Mesodermal cell (in vitro differentiated cells): ENCODE data around the gene BICD1.

Source experiments
- H3K27ac ChIP-seq: 2 replicates; pipeline ENCODE4 v1.7.0; 2013; ENCODE audit warnings: mild to moderate bottlenecking, low read depth, low read length, moderate library complexity; ENCODE audit not compliant: severe bottlenecking
- H3K36me3 ChIP-seq: 2 replicates; pipeline ENCODE4 v1.7.1; 2013; ENCODE audit warnings: mild to moderate bottlenecking, low read length, moderate library complexity; ENCODE audit not compliant: control insufficient read depth, insufficient read depth
- H3K4me1 ChIP-seq: one replicate; pipeline ENCODE4 v1.7.1; 2013; ENCODE audit warnings: mild to moderate bottlenecking, low read length; ENCODE audit not compliant: insufficient read depth, control insufficient read depth, poor library complexity, severe bottlenecking
- H3K4me3 ChIP-seq: 2 replicates; pipeline ENCODE4 v1.7.0; 2013; ENCODE audit warnings: low read length, control low read depth, mild to moderate bottlenecking; ENCODE audit not compliant: insufficient read depth, poor library complexity, severe bottlenecking; ENCODE audit errors: extremely low read depth
- H3K9me3 ChIP-seq: 2 replicates; pipeline ENCODE4 v1.7.1; 2013; ENCODE audit warnings: mild to moderate bottlenecking, low read length, moderate library complexity; ENCODE audit not compliant: control insufficient read depth
- WGBS, 2 experiments: methylation state at CpG; one replicate each; pipeline ENCODE4 v1.1.5; 2013; ENCODE audit warnings: missing lambda C conversion rate in 2 of 2; ENCODE audit not compliant: insufficient coverage in 2 of 2; 5-methylcytosine and 5-hydroxymethylcytosine counted together

The BICD1 gene

GRCh38 chr12:32303174-32303549 lies 196.5 kb downstream of the BICD1 start:
- 90 to 96% methylated on average over 3 of the region's 5 CpGs for WGBS, 2 experiments
- Histone ChIP-seq H3K9me3 (no peaks in the 10 kb centered on the region), H3K36me3 (peaks cover 21% of the 10 kb centered on the region)

GRCh38 chr12:32305163-32305562 lies 198.5 kb downstream of the BICD1 start:
- Histone ChIP-seq H3K9me3 (no peaks in the 10 kb centered on the region), H3K36me3 (peaks cover 23% of the 10 kb centered on the region), H3K4me1 (peaks cover 5% of the 10 kb centered on the region), H3K4me3 (no peak overlapping the region), H3K27ac (no peak overlapping the region)
- no CpG with 5 or more reads among the region's 1 CpG for WGBS, 2 experiments

More at GRCh38 chr12:32303174-32303549, 196.5 kb downstream of the BICD1 start:
- Histone ChIP-seq H3K4me1 (peaks cover 5% of the 10 kb centered on the region), H3K27ac (no peak overlapping the region), H3K4me3 (no peak overlapping the region)

- H3K9me3 ChIP-seq, result no peaks in the 10 kb centered on the region
- H3K36me3 ChIP-seq, result peaks cover 26% of the 10 kb centered on the region
- no peak overlapping the region for H3K27ac ChIP-seq
- no peak overlapping the region for H3K4me3 ChIP-seq
- H3K4me1 ChIP-seq, result peaks cover 8% of the 10 kb centered on the region
- 83% methylated on average over 1 of the region's 3 CpGs; no CpG with 5 or more reads in 1 of the 2 experiments for WGBS, 2 experiments
Observed at GRCh38 chr12:32307326-32307725, 200.7 kb downstream of the BICD1 start.

GRCh38 chr12:32309811-32310736 lies 203.4 kb downstream of the BICD1 start:
- Histone ChIP-seq H3K4me3 (no peak overlapping the region), H3K36me3 (peaks cover 15% of the 10 kb centered on the region), H3K9me3 (no peaks in the 10 kb centered on the region), H3K27ac (peak overlapping the region; percentile 59), H3K4me1 (peaks cover 8% of the 10 kb centered on the region)
- 93% methylated on average over 3 to 8 of the region's 10 CpGs for WGBS, 2 experiments

GRCh38 chr12:32312049-32312670 lies 205.5 kb downstream of the BICD1 start:
- peak overlapping the region; percentile 92 for H3K27ac ChIP-seq
- peaks cover 8% of the 10 kb centered on the region for H3K4me1 ChIP-seq
- no CpG with 5 or more reads among the region's 2 CpGs for WGBS, 2 experiments
- no peak overlapping the region for H3K4me3 ChIP-seq
- H3K9me3 ChIP-seq, result no peaks in the 10 kb centered on the region
- peaks cover 5% of the 10 kb centered on the region for H3K36me3 ChIP-seq

- H3K27ac ChIP-seq, result no peak overlapping the region
- peaks cover 2% of the 10 kb centered on the region for H3K36me3 ChIP-seq
- no peaks in the 10 kb centered on the region for H3K4me1 ChIP-seq
- no peak overlapping the region for H3K4me3 ChIP-seq
- no peaks in the 10 kb centered on the region for H3K9me3 ChIP-seq
- WGBS, 2 experiments, result 57 to 70% methylated on average over 6 to 7 of the region's 7 CpGs
Observed at GRCh38 chr12:32322354-32322753, 215.7 kb downstream of the BICD1 start.

GRCh38 chr12:32331133-32331532 lies 224.5 kb downstream of the BICD1 start:
- Histone ChIP-seq H3K4me1 (peaks cover 22% of the 10 kb centered on the region), H3K36me3 (peaks cover 30% of the 10 kb centered on the region), H3K9me3 (no peaks in the 10 kb centered on the region), H3K4me3 (no peak overlapping the region), H3K27ac (peak overlapping the region; percentile 83)
- 100% methylated on average over 2 of the region's 2 CpGs; no CpG with 5 or more reads in 1 of the 2 experiments for WGBS, 2 experiments

GRCh38 chr12:32332446-32332845 lies 225.8 kb downstream of the BICD1 start:
- peaks cover 29% of the 10 kb centered on the region for H3K36me3 ChIP-seq
- H3K9me3 ChIP-seq, result no peaks in the 10 kb centered on the region
- no peak overlapping the region for H3K4me3 ChIP-seq
- H3K27ac ChIP-seq, result peak overlapping the region; percentile 47
- H3K4me1 ChIP-seq, result peaks cover 22% of the 10 kb centered on the region
- 91% methylated on average over 1 of the region's 3 CpGs; no CpG with 5 or more reads in 1 of the 2 experiments for WGBS, 2 experiments

- Histone ChIP-seq H3K9me3 (no peaks in the 10 kb centered on the region), H3K27ac (no peak overlapping the region), H3K4me1 (peaks cover 22% of the 10 kb centered on the region), H3K36me3 (peaks cover 27% of the 10 kb centered on the region), H3K4me3 (no peak overlapping the region)
- 100% methylated on average over 2 of the region's 4 CpGs for WGBS, 2 experiments
Observed at GRCh38 chr12:32334371-32334777, 227.7 kb downstream of the BICD1 start.

GRCh38 chr12:32336261-32336660 lies 229.6 kb downstream of the BICD1 start:
- Histone ChIP-seq H3K36me3 (peaks cover 20% of the 10 kb centered on the region), H3K4me1 (peaks cover 16% of the 10 kb centered on the region), H3K27ac (no peak overlapping the region), H3K4me3 (no peak overlapping the region), H3K9me3 (no peaks in the 10 kb centered on the region)
- WGBS, 2 experiments, result 86 to 100% methylated on average over 2 of the region's 4 CpGs
